Astrocyte (in vitro differentiated cells and primary cell): ENCODE results near the gene HSD17B2.

Experiments
- CTCF ChIP-seq: IDR thresholded peaks from 2 replicates; pipeline ENCODE4 v1.5.1; 2011; ENCODE audit warnings: low read depth, mild to moderate bottlenecking, inconsistent platforms, low read length, moderate library complexity; ENCODE audit not compliant: insufficient read depth
- EZH2 ChIP-seq: IDR thresholded peaks from 2 replicates; pipeline ENCODE4 v1.6.1; 2012; ENCODE audit warnings: mild to moderate bottlenecking, low read length, inconsistent platforms; ENCODE audit not compliant: insufficient read depth

- TF ChIP-seq EZH2 (no peak), CTCF (no peak)
Observed at GRCh38 chr16:81995651-81996050, 39.4 kb upstream of the HSD17B2 start.
